Posterior vena cava (tissue), 2 donors: ENCODE results near the gene AKAP10. TPM values are rescaled to one million over a fixed set of nuclear protein-coding genes. Genes with fewer than 3 reads are reported as not detected.
A peak's percentile ranks its signal among the peaks of the same experiment; 100 is the strongest.
"Not testable (repeated sequence)": the region's sequence is repeated elsewhere in the genome, so short reads cannot be mapped to it uniquely, and the experiment has no call there.

Experiments used
- DNase-seq: peaks from one replicate; pipeline ENCODE4 v3.0.0-alpha.2; 2020; ENCODE audit warnings: low spot score
- intact Hi-C, 2 donors: fragments of 100-400 bp; cut with DNase I; formaldehyde crosslinking; loops; one replicate each; pipeline versions ENCODE4 v1.14.1 to v1.14.2; 2022 to 2023
- total RNA-seq, 2 donors: library from RNA; stranded (reverse); fragmentation: NEBNext Ultra II Directional; extraction: Animal tissue kit (Norgen Biotek cat#: 25700); gene quantifications; one replicate each; pipeline ENCODE4 v1.2.1, GENCODE V29; 2021
- donor health status: DM: yes; HTN: yes; CAD: no.
- donor health status: DM: yes; HTN: yes; CAD: no.

Gene AKAP10
- total RNA-seq, 2 donors from 2014 or later: 35.5 to 37.0 TPM

GRCh38 chr17:19883537-19884215, 94.0 kb downstream of the AKAP10 start:
- no peak for DNase-seq
- intact Hi-C loops: no loop called here

GRCh38 chr17:19880393-19880792, 97.2 kb downstream of the AKAP10 start:
- no peak for DNase-seq
- intact Hi-C loops: no loop called here

GRCh38 chr17:19877364-19877945, 100.2 kb downstream of the AKAP10 start:
- no peak for DNase-seq
- intact Hi-C loops: no loop called here

GRCh38 chr17:19876529-19877161, 101.0 kb downstream of the AKAP10 start:
- intact Hi-C loops: no loop called here
- DNase-seq: peak; percentile 88

GRCh38 chr17:19874256-19874655, 103.4 kb downstream of the AKAP10 start:
- intact Hi-C loops: no loop called here
- no peak for DNase-seq

GRCh38 chr17:19873346-19873745, 104.3 kb downstream of the AKAP10 start:
- DNase-seq: no peak
- intact Hi-C loops: no loop called here

GRCh38 chr17:19868079-19868395, 109.6 kb downstream of the AKAP10 start:
- DNase-seq: no peak
- intact Hi-C loops: no loop called here

GRCh38 chr17:19867329-19868078, 110.1 kb downstream of the AKAP10 start, which contains the start of gene ULK2:
Gene ULK2, minus strand, starts transcription at chr17:19867936. Its CDS starts 519 bp downstream, at chr17:19867417.
- DNase-seq: peak; percentile 88
- intact Hi-C loops: no loop called here

GRCh38 chr17:19867079-19867328, 110.6 kb downstream of the AKAP10 start:
- intact Hi-C loops: no loop called here

GRCh38 chr17:19865021-19865420, 112.6 kb downstream of the AKAP10 start:
- intact Hi-C loops: no loop called here

More at GRCh38 chr17:19867079-19867328, 110.6 kb downstream of the AKAP10 start:
- DNase-seq: peak; percentile 91

GRCh38 chr17:19860647-19861177, 116.9 kb downstream of the AKAP10 start:
- intact Hi-C loops: not testable (repeated sequence)

More at GRCh38 chr17:19865021-19865420, 112.6 kb downstream of the AKAP10 start:
- DNase-seq: no peak

GRCh38 chr17:19857640-19858039, 120.0 kb downstream of the AKAP10 start:
- DNase-seq: no peak
- intact Hi-C loops: no loop called here

More at GRCh38 chr17:19860647-19861177, 116.9 kb downstream of the AKAP10 start:
- not testable (repeated sequence) for DNase-seq

Other genes starting within 250 kb of the AKAP10 start
- under 1 TPM in 1 of 2 donors, not detected in 1; 0.46 TPM for gene ALDH3A1, start 229.5 kb downstream of the AKAP10 start, total RNA-seq
- gene ULK2, start 109.9 kb downstream of the AKAP10 start, total RNA-seq: 10 to 100 TPM; 20.5 to 23.8 TPM
- gene SPECC1, start 31.5 kb upstream of the AKAP10 start, total RNA-seq: 10 to 100 TPM; 44.7 to 59.1 TPM